GM12872 (cell line): ENCODE results near the gene BICRA.

Experiments
- TF ChIP-seq, protein P1 (sequence below): IDR thresholded peaks from 3 replicates; pipeline ENCODE4 v1.5.1; 2011; ENCODE audit warnings: low read depth, mild to moderate bottlenecking, low read length, moderate library complexity; ENCODE audit not compliant: insufficient read depth

Gene BICRA

GRCh38 chr19:47735131-47735530 lies 126.2 kb downstream of the BICRA start:
- TF ChIP-seq, protein P1, sequence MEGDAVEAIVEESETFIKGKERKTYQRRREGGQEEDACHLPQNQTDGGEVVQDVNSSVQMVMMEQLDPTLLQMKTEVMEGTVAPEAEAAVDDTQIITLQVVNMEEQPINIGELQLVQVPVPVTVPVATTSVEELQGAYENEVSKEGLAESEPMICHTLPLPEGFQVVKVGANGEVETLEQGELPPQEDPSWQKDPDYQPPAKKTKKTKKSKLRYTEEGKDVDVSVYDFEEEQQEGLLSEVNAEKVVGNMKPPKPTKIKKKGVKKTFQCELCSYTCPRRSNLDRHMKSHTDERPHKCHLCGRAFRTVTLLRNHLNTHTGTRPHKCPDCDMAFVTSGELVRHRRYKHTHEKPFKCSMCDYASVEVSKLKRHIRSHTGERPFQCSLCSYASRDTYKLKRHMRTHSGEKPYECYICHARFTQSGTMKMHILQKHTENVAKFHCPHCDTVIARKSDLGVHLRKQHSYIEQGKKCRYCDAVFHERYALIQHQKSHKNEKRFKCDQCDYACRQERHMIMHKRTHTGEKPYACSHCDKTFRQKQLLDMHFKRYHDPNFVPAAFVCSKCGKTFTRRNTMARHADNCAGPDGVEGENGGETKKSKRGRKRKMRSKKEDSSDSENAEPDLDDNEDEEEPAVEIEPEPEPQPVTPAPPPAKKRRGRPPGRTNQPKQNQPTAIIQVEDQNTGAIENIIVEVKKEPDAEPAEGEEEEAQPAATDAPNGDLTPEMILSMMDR: no peak

DNA sequence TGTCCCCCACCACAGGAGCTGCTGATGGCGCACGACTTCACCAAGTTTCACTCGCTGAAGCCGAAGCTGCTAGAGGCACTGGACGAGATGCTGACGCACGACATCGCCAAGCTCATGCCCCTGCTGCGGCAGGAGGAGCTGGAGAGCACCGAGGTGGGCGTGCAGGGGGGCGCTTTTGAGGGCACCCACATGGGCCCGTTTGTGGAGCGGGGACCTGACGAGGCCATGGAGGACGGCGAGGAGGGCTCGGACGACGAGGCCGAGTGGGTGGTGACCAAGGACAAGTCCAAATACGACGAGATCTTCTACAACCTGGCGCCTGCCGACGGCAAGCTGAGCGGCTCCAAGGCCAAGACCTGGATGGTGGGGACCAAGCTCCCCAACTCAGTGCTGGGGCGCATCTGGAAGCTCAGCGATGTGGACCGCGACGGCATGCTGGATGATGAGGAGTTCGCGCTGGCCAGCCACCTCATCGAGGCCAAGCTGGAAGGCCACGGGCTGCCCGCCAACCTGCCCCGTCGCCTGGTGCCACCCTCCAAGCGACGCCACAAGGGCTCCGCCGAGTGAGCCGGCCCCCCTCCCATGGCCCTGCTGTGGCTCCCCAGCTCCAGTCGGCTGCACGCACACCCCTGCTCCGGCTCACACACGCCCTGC lies 132.1 kb downstream of the BICRA start:
- TF ChIP-seq, protein P1: no peak

GRCh38 chr19:47741544-47742140 lies 132.7 kb downstream of the BICRA start:
- TF ChIP-seq, protein P1: no peak

GRCh38 chr19:47742634-47743033 lies 133.7 kb downstream of the BICRA start:
- TF ChIP-seq, protein P1: no peak

- TF ChIP-seq, protein P1: no peak
Measured at GRCh38 chr19:47745010-47745901, 136.3 kb downstream of the BICRA start, which contains the start of gene NOP53. Gene NOP53 (plus strand): TSS chr19:47745546. CDS start chr19:47745560, 14 bp downstream.

DNA sequence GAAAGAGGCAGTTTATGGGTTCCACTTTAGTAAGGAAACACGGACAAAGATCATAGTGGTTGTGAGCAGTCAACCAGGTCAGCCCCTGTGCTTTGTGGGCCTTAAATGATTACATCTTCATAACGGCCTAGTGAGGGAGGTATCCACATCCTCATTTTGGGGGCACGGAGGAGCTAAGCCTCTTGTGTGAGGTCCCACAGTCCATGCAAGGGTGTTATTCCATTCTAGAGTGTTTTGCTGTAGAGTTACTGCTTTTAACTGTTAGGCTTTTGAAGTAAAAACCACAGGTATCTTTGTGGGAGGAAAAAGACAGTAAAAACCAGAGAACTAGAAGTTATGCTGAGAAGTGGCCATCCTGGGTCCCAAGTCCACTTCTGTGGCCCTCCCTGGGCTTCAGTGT lies 140.4 kb downstream of the BICRA start:
- TF ChIP-seq, protein P1: no peak

- TF ChIP-seq, protein P1: no peak
Measured at GRCh38 chr19:47750752-47751151, 141.8 kb downstream of the BICRA start.
